DOHH2 (cell line): ENCODE data around the gene LRRC8E.

Experiments used
- H3F3A ChIP-seq: fragments of 200-600 bp; sonication (generic), shearing (Covaris generic); 2 replicates; pipeline ENCODE4 v1.6.0; 2016; ENCODE audit warnings: antibody characterized with exemption, mild to moderate bottlenecking; ENCODE audit not compliant: control insufficient read depth, insufficient read depth
- H3K27ac ChIP-seq: fragments of 200-600 bp; sonication (generic); 2 replicates; pipeline ENCODE4 v1.5.1; 2014; ENCODE audit warnings: low read depth, mild to moderate bottlenecking, low read length, moderate library complexity
- H3K27me3 ChIP-seq: fragments of 200-600 bp; sonication (generic); 2 replicates; pipeline ENCODE4 v1.6.1; 2014; ENCODE audit warnings: mild to moderate bottlenecking, low read length, mixed read lengths; ENCODE audit not compliant: control insufficient read depth
- H3K36me3 ChIP-seq: fragments of 200-600 bp; sonication (generic); 2 replicates; pipeline ENCODE4 v1.6.1; 2014; ENCODE audit warnings: mild to moderate bottlenecking, low read length, moderate library complexity, mixed read lengths; ENCODE audit not compliant: control insufficient read depth
- H3K4me1 ChIP-seq: fragments of 200-600 bp; sonication (generic); 2 replicates; pipeline ENCODE4 v1.6.1; 2014; ENCODE audit warnings: mild to moderate bottlenecking, low read length, mixed read lengths; ENCODE audit not compliant: control insufficient read depth
- H3K4me2 ChIP-seq: fragments of 200-600 bp; sonication (generic); 2 replicates; pipeline ENCODE4 v1.6.0; 2014; ENCODE audit warnings: mild to moderate bottlenecking, low read length, moderate library complexity
- H3K4me3 ChIP-seq: fragments of 200-600 bp; sonication (generic); 2 replicates; pipeline ENCODE4 v1.5.1; 2014; ENCODE audit warnings: mild to moderate bottlenecking, low read length, mixed read lengths
- H3K79me2 ChIP-seq: fragments of 200-600 bp; sonication (generic); 2 replicates; pipeline ENCODE4 v1.6.1; 2014; ENCODE audit warnings: mild to moderate bottlenecking, low read length, mixed read lengths; ENCODE audit not compliant: control insufficient read depth
- H3K9me2 ChIP-seq: fragments of 200-600 bp; sonication (generic); replicated peaks from 2 replicates; pipeline ENCODE4 v1.6.1; 2014; ENCODE audit warnings: mild to moderate bottlenecking, low read length, mixed read lengths; ENCODE audit not compliant: control insufficient read depth
- H3K9me3 ChIP-seq: fragments of 200-600 bp; sonication (generic); 2 replicates; pipeline ENCODE4 v1.6.1; 2014; ENCODE audit warnings: antibody characterized with exemption, low read length, mixed read lengths; ENCODE audit not compliant: control insufficient read depth, insufficient read depth
- H4K20me1 ChIP-seq: fragments of 200-600 bp; sonication (generic); 2 replicates; pipeline ENCODE4 v1.6.0; 2014; ENCODE audit warnings: low read depth, mild to moderate bottlenecking, antibody characterized with exemption, low read length, moderate library complexity; ENCODE audit not compliant: control insufficient read depth, insufficient read depth
- EZH2phosphoT487 ChIP-seq: fragments of 200-600 bp; sonication (generic); IDR thresholded peaks from 2 replicates; pipeline ENCODE4 v1.6.1; 2017; ENCODE audit warnings: borderline replicate concordance, mild to moderate bottlenecking, antibody characterized with exemption, low read length, moderate library complexity, mixed read lengths
- TF ChIP-seq, protein P1 (sequence below): fragments of 200-600 bp; sonication (generic); IDR thresholded peaks from one replicate; pipeline ENCODE4 v1.5.1; 2014; ENCODE audit warnings: antibody characterized with exemption, mild to moderate bottlenecking, low read depth, low read length; ENCODE audit not compliant: poor library complexity, severe bottlenecking

The LRRC8E gene

DNA sequence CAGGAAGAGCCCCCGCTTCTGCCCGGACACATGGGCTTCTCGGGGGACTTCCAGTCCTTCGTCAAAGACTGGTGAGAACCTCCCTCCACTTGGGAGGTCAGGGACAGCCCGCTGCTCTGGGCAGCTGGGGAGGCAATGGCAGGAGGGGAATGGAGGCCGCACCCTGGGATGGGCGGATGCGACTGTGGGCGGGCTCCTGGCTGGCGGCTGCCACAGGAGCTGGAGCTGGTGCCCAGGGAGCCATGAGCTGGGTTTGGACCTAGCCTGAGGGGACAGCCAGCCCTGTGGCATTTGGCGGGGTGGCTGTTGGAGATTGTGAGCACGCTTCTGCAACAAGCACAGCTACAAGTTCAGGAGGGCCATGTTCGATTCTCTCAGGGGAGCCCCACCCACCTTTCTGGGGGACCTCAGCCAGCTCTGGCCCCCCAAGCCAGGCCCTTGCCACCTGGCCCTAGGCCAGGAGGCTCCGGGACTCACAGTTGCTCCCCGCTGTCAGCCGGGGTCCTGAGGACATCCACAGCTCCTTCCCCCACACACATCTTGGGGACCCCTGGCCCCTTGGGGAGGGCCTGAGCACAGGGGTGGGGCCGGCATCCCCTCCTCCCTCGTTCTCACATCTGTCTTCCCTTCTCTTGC lies 23.3 kb downstream of the LRRC8E start:
- Histone ChIP-seq H3K79me2 (peaks cover 11% of the 10 kb centered on the region), H3K27me3 (peaks cover 16% of the 10 kb centered on the region), H4K20me1 (no peaks in the 10 kb centered on the region), H3K36me3 (peaks cover 18% of the 10 kb centered on the region), H3K27ac (no peak overlapping the region), H3K9me2 (no peaks in the 10 kb centered on the region), H3K4me2 (no peak overlapping the region), H3K4me3 (no peak overlapping the region), H3K9me3 (no peaks in the 10 kb centered on the region), H3F3A (no peaks in the 10 kb centered on the region), H3K4me1 (peaks cover 10% of the 10 kb centered on the region)
- no peak for TF ChIP-seq EZH2phosphoT487
- TF ChIP-seq, protein P1, sequence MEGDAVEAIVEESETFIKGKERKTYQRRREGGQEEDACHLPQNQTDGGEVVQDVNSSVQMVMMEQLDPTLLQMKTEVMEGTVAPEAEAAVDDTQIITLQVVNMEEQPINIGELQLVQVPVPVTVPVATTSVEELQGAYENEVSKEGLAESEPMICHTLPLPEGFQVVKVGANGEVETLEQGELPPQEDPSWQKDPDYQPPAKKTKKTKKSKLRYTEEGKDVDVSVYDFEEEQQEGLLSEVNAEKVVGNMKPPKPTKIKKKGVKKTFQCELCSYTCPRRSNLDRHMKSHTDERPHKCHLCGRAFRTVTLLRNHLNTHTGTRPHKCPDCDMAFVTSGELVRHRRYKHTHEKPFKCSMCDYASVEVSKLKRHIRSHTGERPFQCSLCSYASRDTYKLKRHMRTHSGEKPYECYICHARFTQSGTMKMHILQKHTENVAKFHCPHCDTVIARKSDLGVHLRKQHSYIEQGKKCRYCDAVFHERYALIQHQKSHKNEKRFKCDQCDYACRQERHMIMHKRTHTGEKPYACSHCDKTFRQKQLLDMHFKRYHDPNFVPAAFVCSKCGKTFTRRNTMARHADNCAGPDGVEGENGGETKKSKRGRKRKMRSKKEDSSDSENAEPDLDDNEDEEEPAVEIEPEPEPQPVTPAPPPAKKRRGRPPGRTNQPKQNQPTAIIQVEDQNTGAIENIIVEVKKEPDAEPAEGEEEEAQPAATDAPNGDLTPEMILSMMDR = no peak

GRCh38 chr19:7912144-7912696 lies 23.9 kb downstream of the LRRC8E start:
- H3K4me1 ChIP-seq = peaks cover 16% of the 10 kb centered on the region
- no peaks in the 10 kb centered on the region for H4K20me1 ChIP-seq
- peaks cover 22% of the 10 kb centered on the region for H3K27me3 ChIP-seq
- H3K4me3 ChIP-seq = no peak overlapping the region
- no peaks in the 10 kb centered on the region for H3K9me2 ChIP-seq
- peaks cover 18% of the 10 kb centered on the region for H3K36me3 ChIP-seq
- H3K9me3 ChIP-seq = no peaks in the 10 kb centered on the region
- no peak overlapping the region for H3K4me2 ChIP-seq
- H3K79me2 ChIP-seq = peaks cover 8% of the 10 kb centered on the region
- TF ChIP-seq, protein P1 = no peak
- no peak for TF ChIP-seq EZH2phosphoT487
- H3F3A ChIP-seq = no peaks in the 10 kb centered on the region; the same call in 1 of the 2 replicates
- H3K27ac ChIP-seq = no peak overlapping the region

DNA sequence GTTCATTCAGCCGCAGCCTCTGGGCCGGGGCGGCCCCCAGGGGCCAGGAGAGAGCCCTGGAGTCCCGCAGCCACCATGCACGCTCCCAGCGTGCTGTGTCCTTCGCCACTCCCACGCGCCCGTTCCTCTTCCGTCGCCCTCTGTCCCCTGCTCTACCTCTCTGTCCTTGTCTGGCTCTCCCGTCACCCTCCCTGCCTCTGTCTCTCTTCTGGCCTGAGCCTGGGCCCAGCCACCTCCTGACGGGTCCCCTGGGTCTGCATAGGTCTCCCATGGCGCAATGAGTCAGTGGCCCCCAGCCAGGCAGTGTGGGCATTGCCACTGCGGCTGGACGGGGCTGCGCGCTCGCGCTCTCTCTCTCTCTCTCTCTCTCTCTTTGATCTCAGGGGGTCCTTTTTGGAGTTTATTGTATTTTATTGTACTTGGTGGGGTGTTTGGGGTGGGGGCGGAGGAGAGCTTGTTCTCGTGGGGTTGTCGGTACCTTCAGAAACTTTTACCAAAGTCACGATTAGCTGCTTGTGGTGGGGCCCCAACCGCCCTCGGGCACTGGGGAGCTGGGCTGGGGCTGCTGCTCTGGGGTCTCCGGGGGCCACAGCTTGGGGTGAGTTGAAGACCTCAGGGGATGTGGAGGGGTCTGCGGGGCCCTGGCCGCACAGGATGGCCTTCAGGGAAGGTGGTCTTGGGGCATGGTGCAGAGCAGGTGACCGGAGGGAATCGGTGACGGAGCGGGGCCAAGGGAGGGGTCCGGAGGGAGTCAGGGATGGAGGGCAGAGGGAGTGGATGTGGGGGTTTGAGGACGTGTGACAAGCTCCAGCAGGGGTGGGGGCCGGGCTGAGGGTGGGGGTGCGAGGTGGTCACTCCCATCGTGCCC lies 24.6 kb downstream of the LRRC8E start:
- H4K20me1 ChIP-seq = no peaks in the 10 kb centered on the region

More for the DNA sequence above, 24.6 kb downstream of the LRRC8E start:
- Histone ChIP-seq H3K36me3 (peaks cover 18% of the 10 kb centered on the region), H3F3A (no peaks in the 10 kb centered on the region; the same call in 1 of the 2 replicates), H3K79me2 (peaks cover 3% of the 10 kb centered on the region), H3K4me3 (no peak overlapping the region), H3K27me3 (peaks cover 29% of the 10 kb centered on the region), H3K4me2 (no peak overlapping the region), H3K9me2 (no peaks in the 10 kb centered on the region), H3K4me1 (peaks cover 23% of the 10 kb centered on the region), H3K9me3 (no peaks in the 10 kb centered on the region), H3K27ac (no peak overlapping the region)
- no peak for TF ChIP-seq EZH2phosphoT487
- TF ChIP-seq, protein P1 = no peak
